SK-N-SH (cell line): ENCODE results near the gene ZNF335.

Experiments
- CHD2 ChIP-seq: fragments of 150-350 bp; IDR thresholded peaks from 2 replicates; pipeline ENCODE4 v1.6.1; 2018; ENCODE audit warnings: low read length; ENCODE audit not compliant: partially characterized antibody
- ELF1 ChIP-seq: IDR thresholded peaks from 2 replicates; pipeline ENCODE4 v1.4.0; 2012
- EP300 ChIP-seq, 2 experiments: IDR thresholded peaks; 2 replicates each; pipeline versions ENCODE4 v1.4.0 to v1.6.1; 2012; ENCODE audit warnings: borderline replicate concordance in 1 of 2, low read depth in 1 of 2, low read length in 1 of 2
- FOSL2 ChIP-seq: IDR thresholded peaks from 2 replicates; pipeline ENCODE4 v1.4.0; 2012; ENCODE audit warnings: low read depth, mild to moderate bottlenecking, moderate library complexity, borderline replicate concordance
- FOXM1 ChIP-seq: IDR thresholded peaks from 2 replicates; pipeline ENCODE4 v1.4.0; 2012; ENCODE audit warnings: low read depth, mild to moderate bottlenecking
- GABPA ChIP-seq: IDR thresholded peaks from 2 replicates; pipeline ENCODE4 v1.4.0; 2012; ENCODE audit warnings: low read depth, mild to moderate bottlenecking
- MXI1 ChIP-seq: IDR thresholded peaks from 2 replicates; pipeline ENCODE4 v1.6.1; 2012; ENCODE audit warnings: mild to moderate bottlenecking, low read depth, low read length, improper control_type of control experiment
- POLR2AphosphoS5 ChIP-seq: IDR thresholded peaks from 2 replicates; pipeline ENCODE4 v1.6.1; 2012; ENCODE audit warnings: low read depth, low read length
- RFX5 ChIP-seq: IDR thresholded peaks from 2 replicates; pipeline ENCODE4 v1.6.1; 2012; ENCODE audit warnings: mild to moderate bottlenecking, improper control_type of control experiment, low read length
- SMC3 ChIP-seq: IDR thresholded peaks from 2 replicates; pipeline ENCODE4 v1.6.1; 2012; ENCODE audit warnings: low read depth, low read length, improper control_type of control experiment
- TF ChIP-seq, protein P1 (sequence below): fragments of 200-600 bp; sonication (generic); IDR thresholded peaks from 2 replicates; pipeline ENCODE4 v1.6.1; 2017; ENCODE audit warnings: antibody characterized with exemption, mild to moderate bottlenecking, moderate library complexity
- TF ChIP-seq, protein P2 (sequence below): IDR thresholded peaks from 2 replicates; pipeline ENCODE4 v1.6.1; 2012; ENCODE audit warnings: mild to moderate bottlenecking, low read depth, low read length, moderate library complexity
- TF ChIP-seq, protein P3 (sequence below): IDR thresholded peaks from 2 replicates; pipeline ENCODE4 v1.4.0; 2012; ENCODE audit warnings: low read depth

DNA sequence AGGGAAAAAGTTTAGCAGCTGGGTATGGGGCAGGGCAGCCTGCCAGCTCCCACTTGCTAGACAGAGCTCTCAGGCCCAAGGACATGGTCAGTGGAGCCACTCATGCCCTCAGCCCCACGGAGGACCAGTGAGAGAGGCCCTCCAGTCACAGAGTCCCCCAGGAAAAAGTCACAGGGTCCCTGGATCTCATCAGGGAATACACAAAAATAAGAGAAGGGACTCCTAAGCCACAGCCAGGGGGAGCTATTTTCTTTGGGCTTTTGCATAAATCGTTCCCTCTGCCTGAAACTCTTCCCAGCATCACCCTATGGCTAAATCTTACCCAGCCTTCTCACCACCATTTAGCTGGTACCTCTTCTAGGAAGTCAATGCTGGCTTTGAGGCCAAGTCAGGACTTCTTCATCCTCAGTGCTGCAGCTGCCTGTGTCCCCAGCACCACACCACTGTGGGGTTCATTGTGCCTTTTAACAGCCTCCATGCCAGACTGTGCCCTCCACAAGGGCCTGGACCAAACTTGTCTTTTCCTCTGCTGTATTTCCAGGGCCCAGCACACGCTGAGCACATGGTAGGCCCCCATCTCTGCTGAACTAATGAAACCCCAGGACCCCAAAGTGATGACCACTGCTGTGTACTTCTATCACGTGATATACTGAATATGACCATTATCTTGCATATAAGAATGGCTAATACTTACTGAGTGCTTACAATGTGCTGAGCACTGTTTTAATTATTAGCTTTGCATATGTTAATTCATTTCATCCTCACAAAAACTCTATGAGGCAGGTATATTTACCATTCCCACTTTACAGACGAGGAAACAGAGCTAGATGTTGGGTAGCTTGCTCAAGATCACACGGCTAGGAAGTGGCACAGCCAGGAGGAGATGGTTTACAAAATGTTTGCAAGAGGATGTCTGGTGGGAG, 2.0 kb downstream of the ZNF335 start:
- TF ChIP-seq, protein P1, sequence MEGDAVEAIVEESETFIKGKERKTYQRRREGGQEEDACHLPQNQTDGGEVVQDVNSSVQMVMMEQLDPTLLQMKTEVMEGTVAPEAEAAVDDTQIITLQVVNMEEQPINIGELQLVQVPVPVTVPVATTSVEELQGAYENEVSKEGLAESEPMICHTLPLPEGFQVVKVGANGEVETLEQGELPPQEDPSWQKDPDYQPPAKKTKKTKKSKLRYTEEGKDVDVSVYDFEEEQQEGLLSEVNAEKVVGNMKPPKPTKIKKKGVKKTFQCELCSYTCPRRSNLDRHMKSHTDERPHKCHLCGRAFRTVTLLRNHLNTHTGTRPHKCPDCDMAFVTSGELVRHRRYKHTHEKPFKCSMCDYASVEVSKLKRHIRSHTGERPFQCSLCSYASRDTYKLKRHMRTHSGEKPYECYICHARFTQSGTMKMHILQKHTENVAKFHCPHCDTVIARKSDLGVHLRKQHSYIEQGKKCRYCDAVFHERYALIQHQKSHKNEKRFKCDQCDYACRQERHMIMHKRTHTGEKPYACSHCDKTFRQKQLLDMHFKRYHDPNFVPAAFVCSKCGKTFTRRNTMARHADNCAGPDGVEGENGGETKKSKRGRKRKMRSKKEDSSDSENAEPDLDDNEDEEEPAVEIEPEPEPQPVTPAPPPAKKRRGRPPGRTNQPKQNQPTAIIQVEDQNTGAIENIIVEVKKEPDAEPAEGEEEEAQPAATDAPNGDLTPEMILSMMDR: peak; percentile 71
- TF ChIP-seq, protein P2, sequence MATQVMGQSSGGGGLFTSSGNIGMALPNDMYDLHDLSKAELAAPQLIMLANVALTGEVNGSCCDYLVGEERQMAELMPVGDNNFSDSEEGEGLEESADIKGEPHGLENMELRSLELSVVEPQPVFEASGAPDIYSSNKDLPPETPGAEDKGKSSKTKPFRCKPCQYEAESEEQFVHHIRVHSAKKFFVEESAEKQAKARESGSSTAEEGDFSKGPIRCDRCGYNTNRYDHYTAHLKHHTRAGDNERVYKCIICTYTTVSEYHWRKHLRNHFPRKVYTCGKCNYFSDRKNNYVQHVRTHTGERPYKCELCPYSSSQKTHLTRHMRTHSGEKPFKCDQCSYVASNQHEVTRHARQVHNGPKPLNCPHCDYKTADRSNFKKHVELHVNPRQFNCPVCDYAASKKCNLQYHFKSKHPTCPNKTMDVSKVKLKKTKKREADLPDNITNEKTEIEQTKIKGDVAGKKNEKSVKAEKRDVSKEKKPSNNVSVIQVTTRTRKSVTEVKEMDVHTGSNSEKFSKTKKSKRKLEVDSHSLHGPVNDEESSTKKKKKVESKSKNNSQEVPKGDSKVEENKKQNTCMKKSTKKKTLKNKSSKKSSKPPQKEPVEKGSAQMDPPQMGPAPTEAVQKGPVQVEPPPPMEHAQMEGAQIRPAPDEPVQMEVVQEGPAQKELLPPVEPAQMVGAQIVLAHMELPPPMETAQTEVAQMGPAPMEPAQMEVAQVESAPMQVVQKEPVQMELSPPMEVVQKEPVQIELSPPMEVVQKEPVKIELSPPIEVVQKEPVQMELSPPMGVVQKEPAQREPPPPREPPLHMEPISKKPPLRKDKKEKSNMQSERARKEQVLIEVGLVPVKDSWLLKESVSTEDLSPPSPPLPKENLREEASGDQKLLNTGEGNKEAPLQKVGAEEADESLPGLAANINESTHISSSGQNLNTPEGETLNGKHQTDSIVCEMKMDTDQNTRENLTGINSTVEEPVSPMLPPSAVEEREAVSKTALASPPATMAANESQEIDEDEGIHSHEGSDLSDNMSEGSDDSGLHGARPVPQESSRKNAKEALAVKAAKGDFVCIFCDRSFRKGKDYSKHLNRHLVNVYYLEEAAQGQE: no peak
- no peak for TF ChIP-seq FOSL2
- no peak for TF ChIP-seq GABPA
- no peak for TF ChIP-seq MXI1
- no peak for TF ChIP-seq ELF1
- TF ChIP-seq POLR2AphosphoS5: no peak
- no peak for TF ChIP-seq FOXM1
- TF ChIP-seq EP300 (IDR thresholded peaks at IDR 0.05; ENCODE audit: borderline replicate concordance in 1 of 2, low read depth in 1 of 2, low read length in 1 of 2): no peak
- TF ChIP-seq RFX5: no peak
- peak; percentile 35; the same call in 1 of the 2 replicates for TF ChIP-seq SMC3
- TF ChIP-seq, protein P3, sequence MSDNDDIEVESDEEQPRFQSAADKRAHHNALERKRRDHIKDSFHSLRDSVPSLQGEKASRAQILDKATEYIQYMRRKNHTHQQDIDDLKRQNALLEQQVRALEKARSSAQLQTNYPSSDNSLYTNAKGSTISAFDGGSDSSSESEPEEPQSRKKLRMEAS: no peak
- no peak for TF ChIP-seq CHD2
